Liver (tissue), 9 donors: Measurements from ENCODE around the gene MSI2. TPM values are rescaled to one million over a fixed set of nuclear protein-coding genes. Genes with fewer than 3 reads are reported as not detected.

Experiments
- DNase-seq: peaks from one replicate; pipeline ENCODE4 v3.0.0-alpha.2; 2017; ENCODE audit warnings: low spot score
- H3K27ac ChIP-seq, 2 donors: one replicate each; pipeline ENCODE4 v1.7.0; 2013; ENCODE audit warnings: inconsistent platforms in 2 of 2, low read length in 2 of 2, control low read depth in 1 of 2, low read depth in 1 of 2, mild to moderate bottlenecking in 1 of 2
- H3K27me3 ChIP-seq, 4 donors: one replicate each; pipeline versions ENCODE4 v1.6.1 to v1.7.0; 2013; ENCODE audit warnings: low read length in 3 of 4, inconsistent platforms in 1 of 4, mild to moderate bottlenecking in 1 of 4, moderate library complexity in 1 of 4; ENCODE audit not compliant: control insufficient read depth in 4 of 4, insufficient read depth in 4 of 4
- H3K36me3 ChIP-seq, 4 donors: one replicate each; pipeline versions ENCODE4 v1.6.1 to v1.7.0; 2013; ENCODE audit warnings: low read length in 3 of 4, mild to moderate bottlenecking in 3 of 4, low read depth in 1 of 4, moderate library complexity in 1 of 4; ENCODE audit not compliant: control insufficient read depth in 4 of 4, insufficient read depth in 3 of 4
- H3K4me1 ChIP-seq, 4 donors: one replicate each; pipeline versions ENCODE4 v1.6.1 to v1.7.0; 2013; ENCODE audit warnings: low read length in 3 of 4, mild to moderate bottlenecking in 3 of 4, moderate library complexity in 1 of 4; ENCODE audit not compliant: control insufficient read depth in 4 of 4, insufficient read depth in 4 of 4
- H3K4me3 ChIP-seq, 3 donors: one replicate each; pipeline versions ENCODE4 v1.6.1 to v1.7.0; 2013; ENCODE audit warnings: low read length in 3 of 3, control low read depth in 1 of 3, low read depth in 1 of 3, mild to moderate bottlenecking in 1 of 3
- H3K9ac ChIP-seq, 2 donors: one replicate each; pipeline ENCODE4 v1.7.0; 2013; ENCODE audit warnings: low read length in 2 of 2, mild to moderate bottlenecking in 2 of 2, moderate library complexity in 2 of 2, control low read depth in 1 of 2, low read depth in 1 of 2
- H3K9me3 ChIP-seq, 4 donors: one replicate each; pipeline versions ENCODE4 v1.6.1 to v1.7.0; 2013; ENCODE audit warnings: low read length in 3 of 4; ENCODE audit not compliant: control insufficient read depth in 4 of 4
- FOXA1 ChIP-seq: IDR thresholded peaks from 2 replicates; pipeline ENCODE4 v1.6.1; 2016; ENCODE audit warnings: antibody characterized with exemption
- FOXA2 ChIP-seq: IDR thresholded peaks from 2 replicates; pipeline ENCODE4 v1.6.1; 2016; ENCODE audit warnings: antibody characterized with exemption
- HNF4A ChIP-seq, 2 donors: conservative IDR thresholded peaks; 2 replicates each; pipeline ENCODE4 v1.6.1; 2016; ENCODE audit warnings: antibody characterized with exemption in 2 of 2, mild to moderate bottlenecking in 2 of 2
- HNF4G ChIP-seq: IDR thresholded peaks from 2 replicates; pipeline ENCODE4 v1.6.1; 2016; ENCODE audit warnings: antibody characterized with exemption
- JUND ChIP-seq, 2 donors: IDR thresholded peaks; 2 replicates each; pipeline ENCODE4 v1.6.1; 2016; ENCODE audit warnings: antibody characterized with exemption in 2 of 2
- MAX ChIP-seq: IDR thresholded peaks from 2 replicates; pipeline ENCODE4 v1.6.1; 2016; ENCODE audit warnings: antibody characterized with exemption
- NR2F2 ChIP-seq: IDR thresholded peaks from 2 replicates; pipeline ENCODE4 v1.6.1; 2016; ENCODE audit warnings: antibody characterized with exemption
- RAD21 ChIP-seq, 2 donors: IDR thresholded peaks; 2 replicates each; pipeline ENCODE4 v1.6.1; 2016; ENCODE audit warnings: antibody characterized with exemption in 2 of 2, mild to moderate bottlenecking in 2 of 2
- RXRA ChIP-seq, 2 donors: IDR thresholded peaks; 2 replicates each; pipeline ENCODE4 v1.6.1; 2017 to 2018; ENCODE audit warnings: antibody characterized with exemption in 2 of 2, mild to moderate bottlenecking in 1 of 2
- SP1 ChIP-seq: IDR thresholded peaks from 2 replicates; pipeline ENCODE4 v1.6.1; 2018; ENCODE audit warnings: antibody characterized with exemption, mild to moderate bottlenecking
- TAF1 ChIP-seq: conservative IDR thresholded peaks from 2 replicates; pipeline ENCODE4 v1.6.1; 2016; ENCODE audit warnings: antibody characterized with exemption, mild to moderate bottlenecking
- WGBS: extraction: QIAGEN DNeasy Blood & Tissue Kit; methylation state at CpG from one replicate; pipeline ENCODE4 v1.1.7; 2013; 5-methylcytosine and 5-hydroxymethylcytosine counted together
- polyA plus RNA-seq, 2 donors: library from polyadenylated mRNA; stranded (reverse) in 1 of 2; unstranded in 1 of 2; fragments of 200-250 nt in 1 of 2; fragments of >200 nt in 1 of 2; fragmentation: Nextera tagmentation in 1 of 2; extraction: Ambion mirVana in 1 of 2; gene quantifications; one replicate each; pipeline versions ENCODE4 v1.2.1 to v1.2.3, GENCODE V29; 2013 to 2015
- total RNA-seq, 2 donors: library from RNA; depleted of rRNA; stranded (reverse); fragments of >200 nt; gene quantifications; one replicate each; pipeline ENCODE4 v1.2.3, GENCODE V29; 2014
- donor health status: healthy.
- donor health status: healthy.
- donor health status: healthy.
- donor health status: healthy.
- donor health status: healthy.

MSI2 gene
- total and polyA plus RNA-seq, 4 donors, result 5.7 to 15.6 (median 9.2) TPM

DNA sequence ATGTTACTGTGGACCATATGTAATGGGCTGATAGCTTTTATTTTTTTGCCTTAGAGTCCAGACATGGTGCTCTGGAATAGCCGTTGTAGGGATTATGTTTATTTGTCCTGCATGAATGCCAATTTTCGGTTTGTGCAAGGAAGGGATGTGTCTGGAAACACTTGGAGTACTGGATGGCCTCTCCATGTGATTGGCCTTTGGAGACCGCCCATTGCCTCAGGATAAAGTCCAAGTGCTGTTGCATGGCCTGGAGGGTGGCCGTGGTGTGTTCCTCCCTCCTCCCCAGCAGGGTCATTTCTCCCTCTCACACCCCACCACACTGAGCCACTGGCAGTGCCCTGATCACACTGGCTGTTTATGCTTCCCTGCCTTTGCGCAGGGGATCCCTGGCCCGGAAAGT, 93.9 kb downstream of the MSI2 start:
- no peaks in the 10 kb centered on the region for H3K9me3 ChIP-seq
- DNase-seq, result no peak
- H3K9ac ChIP-seq, result no peak overlapping the region
- no peak overlapping the region for H3K4me3 ChIP-seq
- WGBS, result 87% methylated on average over 6 of the region's 6 CpGs
- peak in 1 of 2 donors; percentile 6 for TF ChIP-seq RAD21 (IDR thresholded peaks at IDR 0.05)
- no peak for TF ChIP-seq TAF1
- no peak for TF ChIP-seq FOXA2
- peak in 1 of 2 donors; percentile 36 for TF ChIP-seq HNF4A (conservative IDR thresholded peaks at IDR 0.05)
- peak in 1 of 2 donors; percentile 25 for TF ChIP-seq RXRA (IDR thresholded peaks at IDR 0.05)
- no peak for TF ChIP-seq HNF4G
- TF ChIP-seq FOXA1, result no peak
- TF ChIP-seq MAX, result no peak
- no peak for TF ChIP-seq NR2F2
- H3K27ac ChIP-seq, result no peak overlapping the region
- H3K4me1 ChIP-seq, result no peaks in the 10 kb centered on the region
- H3K36me3 ChIP-seq, result peaks cover 0 to 4% (median under 1%) of the 10 kb centered on the region in 4 donors
- H3K27me3 ChIP-seq, result no peaks in the 10 kb centered on the region

- no peak overlapping the region for H3K4me3 ChIP-seq
- 93% methylated on average over 5 of the region's 5 CpGs for WGBS
- H3K27me3 ChIP-seq, result no peaks in the 10 kb centered on the region
- H3K4me1 ChIP-seq, result peaks cover 0 to 3% (median 0%) of the 10 kb centered on the region in 4 donors
- no peak overlapping the region for H3K27ac ChIP-seq
- TF ChIP-seq JUND (IDR thresholded peaks at IDR 0.05) (no peak), RXRA (IDR thresholded peaks at IDR 0.05) (peak in 1 of 2 donors; percentile 9)
- no peak for DNase-seq
- H3K9ac ChIP-seq, result no peak overlapping the region
- H3K36me3 ChIP-seq, result peaks cover 0 to 4% (median under 1%) of the 10 kb centered on the region in 4 donors
- no peaks in the 10 kb centered on the region for H3K9me3 ChIP-seq
Measured at GRCh38 chr17:57352665-57353175, 96.4 kb downstream of the MSI2 start.

- WGBS, result 90% methylated on average over 2 of the region's 2 CpGs
- Histone ChIP-seq H3K9ac (no peak overlapping the region), H3K9me3 (no peaks in the 10 kb centered on the region), H3K27ac (no peak overlapping the region), H3K27me3 (no peaks in the 10 kb centered on the region), H3K36me3 (no peaks in the 10 kb centered on the region), H3K4me3 (no peak overlapping the region), H3K4me1 (peaks cover 0 to 3% (median 0%) of the 10 kb centered on the region in 4 donors)
- no peak for DNase-seq
- TF ChIP-seq JUND (IDR thresholded peaks at IDR 0.05) (no peak), TAF1 (no peak), FOXA1 (no peak)
Measured at GRCh38 chr17:57354673-57355072, 98.3 kb downstream of the MSI2 start.

DNA sequence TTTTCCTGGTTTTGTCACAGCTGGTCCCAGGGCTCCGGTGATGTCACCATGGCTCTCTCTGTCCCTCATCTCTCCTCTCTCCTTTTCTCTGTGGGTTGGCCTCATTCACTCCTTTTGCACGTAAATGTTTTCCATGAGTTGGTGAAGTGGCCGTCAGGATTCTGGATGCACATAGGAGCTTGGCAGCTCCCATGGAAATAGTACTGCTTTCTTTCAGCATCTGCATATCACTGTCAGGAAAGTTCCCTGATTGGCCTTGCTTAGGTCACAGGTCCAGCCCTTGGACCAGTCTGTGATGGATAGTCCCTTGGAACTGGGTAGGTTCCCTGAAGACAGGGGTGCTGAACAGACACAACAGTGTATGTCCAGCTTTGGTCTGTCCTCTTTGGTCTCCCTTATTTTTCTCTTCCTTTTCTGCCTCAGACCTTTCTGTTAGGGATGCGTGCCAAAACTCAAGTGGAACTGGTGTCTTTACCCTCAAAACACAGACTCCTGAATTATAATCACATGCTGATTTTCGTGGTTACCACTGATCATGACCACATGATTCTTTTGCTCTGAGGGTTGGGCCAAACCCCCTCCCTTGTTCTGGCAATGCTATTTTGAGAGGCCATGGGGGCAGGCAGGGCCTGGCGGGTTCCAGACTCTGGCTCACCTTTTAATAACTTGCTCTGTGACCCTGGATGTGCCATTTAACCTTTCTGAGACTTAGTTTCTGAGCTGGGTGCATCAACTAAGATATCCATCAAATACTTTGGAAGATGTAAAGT, 99.0 kb downstream of the MSI2 start:
- Histone ChIP-seq H3K27ac (no peak overlapping the region), H3K9me3 (no peaks in the 10 kb centered on the region), H3K4me1 (peaks cover 0 to 3% (median 0%) of the 10 kb centered on the region in 4 donors), H3K9ac (no peak overlapping the region), H3K4me3 (no peak overlapping the region), H3K27me3 (no peaks in the 10 kb centered on the region), H3K36me3 (no peaks in the 10 kb centered on the region)
- DNase-seq, result no peak
- WGBS, result 84% methylated on average over 6 of the region's 6 CpGs
- TF ChIP-seq NR2F2, result peak; percentile 66
- no peak for TF ChIP-seq SP1
